Measurements from ENCODE around the gene CALR3. TPM values are rescaled to one million over a fixed set of nuclear protein-coding genes. Genes with fewer than 3 reads are reported as not detected.
"Not testable (repeated sequence)": the region's sequence is repeated elsewhere in the genome, so short reads cannot be mapped to it uniquely, and the experiment has no call there.

CALR3 gene
- total and polyA plus RNA-seq, 7 donors = 0.07 to 0.32 (median 0.25) TPM; not detected in 4

DNA sequence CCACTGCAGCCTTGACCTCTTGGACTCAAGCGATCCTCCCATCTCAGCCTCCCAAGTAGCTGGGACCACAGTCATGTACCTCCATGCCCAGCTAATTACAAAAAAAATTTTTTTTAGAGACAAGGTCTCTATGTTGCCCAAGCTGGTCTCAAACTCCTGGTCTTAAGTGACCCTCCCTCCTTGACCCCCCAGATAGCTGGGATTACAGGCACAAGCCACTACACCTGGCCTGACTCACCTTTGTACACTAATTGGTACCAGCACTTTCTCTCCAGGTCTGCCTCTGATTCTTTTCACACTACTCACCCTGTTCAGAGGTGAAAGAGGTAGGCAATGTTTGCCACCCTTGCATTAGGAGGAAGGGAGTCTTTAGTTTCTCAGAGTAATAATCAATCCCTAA, 18.7 kb downstream of the CALR3 start:
- 98 to 100% (median 100%) methylated on average over 1 of the region's 1 CpG for WGBS, 3 donors
- Histone ChIP-seq H3K9me3 (no peaks in the 10 kb centered on the region), H3K36me3 (ENCODE audit: insufficient read depth in 1 of 2, low read depth in 1 of 2) (no peaks in the 10 kb centered on the region), H3K27ac (no peak overlapping the region), H3K4me3 (no peak overlapping the region), H3K27me3 (ENCODE audit: insufficient read depth in 3 of 3, low read length in 2 of 3) (no peaks in the 10 kb centered on the region), H3K4me1 (no peaks in the 10 kb centered on the region)
- TF ChIP-seq CTCF (IDR thresholded peaks at IDR 0.05) = no peak
- DNase-seq = no peak
- ATAC-seq = no peak
- intact Hi-C loops (cut with DNase I) = no loop called here

DNA sequence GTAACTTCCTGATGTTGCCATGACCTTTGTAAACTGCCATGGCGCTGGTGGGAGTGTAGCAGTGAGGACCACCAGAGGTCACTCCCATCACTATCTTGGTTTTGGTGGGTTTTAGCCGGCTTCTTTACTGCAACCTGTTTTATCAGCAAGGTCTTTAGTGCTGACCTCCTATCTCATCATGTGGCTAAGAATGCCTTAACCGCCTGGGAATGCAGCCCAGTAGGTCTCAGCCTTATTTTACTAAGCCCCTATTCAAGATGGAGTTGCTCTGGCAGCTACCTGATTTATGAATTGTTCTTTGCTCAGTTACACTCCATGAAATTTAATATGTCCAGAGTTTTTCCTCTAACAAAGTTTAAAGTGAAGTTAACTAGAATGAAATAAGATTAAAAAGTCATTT, 19.6 kb downstream of the CALR3 start:
- Histone ChIP-seq H3K4me3 (no peak overlapping the region), H3K27me3 (ENCODE audit: insufficient read depth in 3 of 3, low read length in 2 of 3) (no peaks in the 10 kb centered on the region), H3K36me3 (ENCODE audit: insufficient read depth in 1 of 2, low read depth in 1 of 2) (no peaks in the 10 kb centered on the region), H3K4me1 (no peaks in the 10 kb centered on the region), H3K9me3 (no peaks in the 10 kb centered on the region), H3K27ac (no peak overlapping the region)
- no peak for ATAC-seq
- intact Hi-C loops (cut with DNase I) = no loop called here
- TF ChIP-seq CTCF (IDR thresholded peaks at IDR 0.05) = no peak
- no peak for DNase-seq
- 56 to 63% (median 63%) methylated on average over 3 of the region's 3 CpGs for WGBS, 3 donors

DNA sequence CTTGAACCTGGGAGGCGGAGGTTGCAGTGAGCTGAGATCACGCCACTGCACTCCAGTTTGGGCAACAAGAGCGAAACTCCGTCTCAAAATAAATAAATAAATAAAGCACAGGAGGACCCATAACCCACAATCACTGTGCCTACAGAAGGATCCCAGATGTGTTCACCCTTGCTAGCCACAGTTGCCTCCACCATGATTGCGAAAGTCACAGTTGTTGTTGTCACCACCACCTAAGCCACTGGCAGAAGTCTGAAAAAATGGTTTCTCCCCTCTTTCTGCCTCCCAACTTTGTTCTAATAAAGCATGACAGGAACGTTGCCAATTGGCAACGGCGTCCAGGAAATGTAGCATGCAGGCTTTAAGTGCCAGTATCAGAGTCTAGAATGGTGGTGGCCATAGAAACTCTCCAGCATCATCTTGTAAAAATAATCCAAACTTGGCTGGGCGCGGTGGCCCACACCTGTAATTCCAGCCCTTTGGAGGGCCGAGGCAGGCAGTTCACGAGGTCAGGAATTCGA, 22.0 kb downstream of the CALR3 start:
- intact Hi-C loops (cut with DNase I) = no loop called here
- TF ChIP-seq CTCF (IDR thresholded peaks at IDR 0.05) = no peak
- DNase-seq (no peak), ATAC-seq (no peak)
- peaks cover 24% of the 10 kb centered on the region for H3K4me1 ChIP-seq
- no peak overlapping the region for H3K4me3 ChIP-seq
- 47 to 55% (median 52%) methylated on average over 13 of the region's 13 CpGs for WGBS, 3 donors
- no peaks in the 10 kb centered on the region for H3K27me3 ChIP-seq (ENCODE audit: insufficient read depth in 3 of 3, low read length in 2 of 3)
- no peaks in the 10 kb centered on the region for H3K36me3 ChIP-seq (ENCODE audit: insufficient read depth in 1 of 2, low read depth in 1 of 2)
- no peaks in the 10 kb centered on the region for H3K9me3 ChIP-seq
- H3K27ac ChIP-seq = no peak overlapping the region

DNA sequence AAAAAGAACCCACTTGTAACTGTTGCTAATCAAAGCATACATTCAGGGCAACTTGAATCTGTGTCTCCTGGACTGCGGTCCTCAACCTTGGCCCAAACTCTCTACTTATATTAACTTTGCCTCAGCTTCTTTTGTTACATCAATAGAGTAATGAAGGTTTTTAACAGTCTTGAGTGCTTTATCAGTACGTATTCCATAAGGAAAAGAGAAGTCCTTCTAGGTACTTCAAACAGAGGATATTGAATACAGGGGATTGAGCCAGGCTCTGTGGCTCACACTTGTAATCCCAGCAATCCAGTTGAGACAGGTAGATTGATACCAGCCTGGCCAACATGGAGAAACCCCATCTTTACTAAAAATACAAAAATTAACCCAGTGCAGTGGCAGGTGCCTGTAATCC, 23.0 kb downstream of the CALR3 start:
- WGBS, 3 donors = 70 to 99% (median 76%) methylated on average over 2 of the region's 2 CpGs
- Histone ChIP-seq H3K27ac (peak overlapping the region; percentile 94), H3K9me3 (no peaks in the 10 kb centered on the region), H3K4me3 (no peak overlapping the region), H3K27me3 (ENCODE audit: insufficient read depth in 3 of 3, low read length in 2 of 3) (no peaks in the 10 kb centered on the region), H3K36me3 (ENCODE audit: insufficient read depth in 1 of 2, low read depth in 1 of 2) (no peaks in the 10 kb centered on the region), H3K4me1 (peaks cover 31% of the 10 kb centered on the region)
- no peak for DNase-seq
- ATAC-seq = no peak
- intact Hi-C loops (cut with DNase I) = no loop called here
- no peak for TF ChIP-seq CTCF (IDR thresholded peaks at IDR 0.05)

DNA sequence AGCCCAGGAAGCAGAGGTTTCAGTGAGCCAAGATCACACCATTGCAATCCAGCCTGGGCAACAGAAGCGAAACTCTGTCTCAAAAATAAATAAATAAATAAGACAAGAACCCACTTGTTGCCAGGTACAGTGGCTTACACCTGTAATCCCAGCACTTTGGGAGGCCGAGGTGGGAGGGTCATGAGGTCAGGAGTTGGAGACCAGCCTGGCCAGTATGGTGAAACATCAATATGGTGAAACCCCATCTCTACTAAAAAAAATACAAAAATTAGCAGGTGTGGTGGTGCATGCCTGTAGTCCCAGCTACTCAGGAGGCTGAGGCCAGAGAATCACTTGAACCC, 23.4 kb downstream of the CALR3 start:
- peaks cover 36% of the 10 kb centered on the region for H3K4me1 ChIP-seq
- H3K36me3 ChIP-seq (ENCODE audit: insufficient read depth in 1 of 2, low read depth in 1 of 2); DNase-seq; H3K27me3 ChIP-seq (ENCODE audit: insufficient read depth in 3 of 3, low read length in 2 of 3); intact Hi-C loops (cut with DNase I); H3K9me3 ChIP-seq: not testable (repeated sequence)
- peak overlapping the region; percentile 94 for H3K27ac ChIP-seq
- 58 to 62% (median 60%) methylated on average over 2 of the region's 2 CpGs for WGBS, 3 donors
- H3K4me3 ChIP-seq = peak overlapping the region; percentile 97
- peak in 2 of 4 donors; percentile 0 to 19 for ATAC-seq
